ENCODE measurements around the gene STAT2. TPM values are rescaled to one million over a fixed set of nuclear protein-coding genes. Genes with fewer than 3 reads are reported as not detected.

Gene STAT2
- total and polyA plus RNA-seq, 2 of the 13 experiments (the other 11 are each of a cell fraction or from before 2014, with no cell fraction given): 43.5 to 84.6 TPM

GRCh38 chr12:56362130-56363059 is 2.5 kb upstream of the STAT2 start, which contains the start of gene APOF (continued):
- TF ChIP-seq LRRFIP1 (CRISPR knock-in tag; conservative IDR thresholded peaks at IDR 0.05) (no peak), ZC3H4 (CRISPR knock-in tag; IDR thresholded peaks at IDR 0.05; ENCODE audit: borderline replicate concordance) (no peak), ZNF496 (CRISPR knock-in tag; IDR thresholded peaks at IDR 0.05; ENCODE audit: insufficient replicate concordance) (no peak), ATF7 (IDR thresholded peaks at IDR 0.05) (no peak), ATF7 (CRISPR knock-in tag; IDR thresholded peaks at IDR 0.05) (no peak), ZNF30 (CRISPR knock-in tag; IDR thresholded peaks at IDR 0.05) (no peak), ARID2 (CRISPR knock-in tag; IDR thresholded peaks at IDR 0.05; ENCODE audit: borderline replicate concordance) (no peak), HOXA7 (CRISPR knock-in tag; IDR thresholded peaks at IDR 0.05) (no peak), ZSCAN12 (CRISPR knock-in tag; IDR thresholded peaks at IDR 0.05) (no peak), LCORL (IDR thresholded peaks at IDR 0.05) (no peak), LCORL (CRISPR knock-in tag; IDR thresholded peaks at IDR 0.05) (peak; percentile 77; the same call in 1 of the 2 replicates), STAT5B (CRISPR knock-in tag; IDR thresholded peaks at IDR 0.05) (no peak), ETV5 (CRISPR knock-in tag; IDR thresholded peaks at IDR 0.05; ENCODE audit: borderline replicate concordance) (peak; percentile 92), MZF1 (CRISPR knock-in tag; IDR thresholded peaks at IDR 0.05; ENCODE audit: borderline replicate concordance) (no peak), PAF1 (CRISPR knock-in tag; IDR thresholded peaks at IDR 0.05) (no peak), ZEB1 (IDR thresholded peaks at IDR 0.05; ENCODE audit: insufficient replicate concordance, low read depth) (no peak), EEA1 (CRISPR knock-in tag; IDR thresholded peaks at IDR 0.05; ENCODE audit: borderline replicate concordance) (no peak), FOSL1 (CRISPR knock-in tag; IDR thresholded peaks at IDR 0.05; ENCODE audit: borderline replicate concordance) (no peak), ZNF775 (CRISPR knock-in tag; IDR thresholded peaks at IDR 0.05; ENCODE audit: borderline replicate concordance) (no peak), ZNF660 (CRISPR knock-in tag; IDR thresholded peaks at IDR 0.05; ENCODE audit: borderline replicate concordance, low read depth) (no peak), HNRNPUL1 (IDR thresholded peaks at IDR 0.05; ENCODE audit: low read depth, low read length) (no peak), BRD4 (CRISPR knock-in tag; IDR thresholded peaks at IDR 0.05) (peak; percentile 64; the same call in 1 of the 2 replicates)
- TF ChIP-seq, protein P1, sequence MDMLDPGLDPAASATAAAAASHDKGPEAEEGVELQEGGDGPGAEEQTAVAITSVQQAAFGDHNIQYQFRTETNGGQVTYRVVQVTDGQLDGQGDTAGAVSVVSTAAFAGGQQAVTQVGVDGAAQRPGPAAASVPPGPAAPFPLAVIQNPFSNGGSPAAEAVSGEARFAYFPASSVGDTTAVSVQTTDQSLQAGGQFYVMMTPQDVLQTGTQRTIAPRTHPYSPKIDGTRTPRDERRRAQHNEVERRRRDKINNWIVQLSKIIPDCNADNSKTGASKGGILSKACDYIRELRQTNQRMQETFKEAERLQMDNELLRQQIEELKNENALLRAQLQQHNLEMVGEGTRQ (IDR thresholded peaks at IDR 0.05; ENCODE audit: low read depth, low read length): no peak
- TF ChIP-seq, protein P1 (CRISPR knock-in tag; IDR thresholded peaks at IDR 0.05; ENCODE audit: borderline replicate concordance): no peak
- TF ChIP-seq, protein P2, sequence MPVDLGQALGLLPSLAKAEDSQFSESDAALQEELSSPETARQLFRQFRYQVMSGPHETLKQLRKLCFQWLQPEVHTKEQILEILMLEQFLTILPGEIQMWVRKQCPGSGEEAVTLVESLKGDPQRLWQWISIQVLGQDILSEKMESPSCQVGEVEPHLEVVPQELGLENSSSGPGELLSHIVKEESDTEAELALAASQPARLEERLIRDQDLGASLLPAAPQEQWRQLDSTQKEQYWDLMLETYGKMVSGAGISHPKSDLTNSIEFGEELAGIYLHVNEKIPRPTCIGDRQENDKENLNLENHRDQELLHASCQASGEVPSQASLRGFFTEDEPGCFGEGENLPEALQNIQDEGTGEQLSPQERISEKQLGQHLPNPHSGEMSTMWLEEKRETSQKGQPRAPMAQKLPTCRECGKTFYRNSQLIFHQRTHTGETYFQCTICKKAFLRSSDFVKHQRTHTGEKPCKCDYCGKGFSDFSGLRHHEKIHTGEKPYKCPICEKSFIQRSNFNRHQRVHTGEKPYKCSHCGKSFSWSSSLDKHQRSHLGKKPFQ (CRISPR knock-in tag; IDR thresholded peaks at IDR 0.05; ENCODE audit: insufficient replicate concordance): no peak
